Pons (tissue), 1 donor: ENCODE measurements around the gene THSD7A.

Experiments used
- DNase-seq: peaks from one replicate; pipeline ENCODE4 v3.0.0-alpha.2; 2016; ENCODE audit warnings: low spot score

The THSD7A gene

DNA sequence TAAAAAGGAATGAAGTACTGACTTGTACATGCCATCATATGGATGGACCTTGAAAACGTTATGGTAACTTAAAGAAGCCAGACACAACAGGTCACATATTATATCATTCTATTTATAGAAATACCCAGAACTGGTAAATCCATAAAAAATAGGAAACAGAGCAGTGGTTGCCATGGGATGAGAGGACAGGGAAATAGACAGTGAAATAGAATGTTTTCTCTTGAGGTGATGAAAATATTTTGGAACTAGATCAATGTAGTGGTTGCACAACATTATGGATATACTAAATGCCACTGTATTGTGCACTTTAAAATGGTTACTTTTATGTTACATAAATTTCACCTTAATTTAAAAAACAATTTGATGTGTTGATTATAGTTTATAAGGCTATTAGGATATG, 318.5 kb downstream of the THSD7A start:
- no peak for DNase-seq

DNA sequence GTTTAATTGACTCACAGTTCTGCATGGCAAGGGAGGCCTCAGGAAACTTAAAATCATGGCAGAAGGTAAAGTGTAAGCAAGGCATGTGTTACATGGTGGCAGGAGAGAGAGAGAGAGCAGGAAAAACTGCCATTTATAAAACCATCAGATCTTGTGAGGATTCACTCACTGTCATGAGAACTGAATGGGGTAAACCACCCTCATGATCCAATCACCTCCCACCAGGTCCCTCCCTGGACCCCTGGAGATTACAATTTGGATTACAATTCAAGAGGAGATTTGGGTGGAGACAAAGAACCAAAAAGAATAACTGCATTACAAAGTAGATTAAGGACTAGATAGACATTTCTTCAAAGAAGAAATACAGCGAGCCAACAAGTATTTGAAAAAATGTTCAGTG, 324.1 kb downstream of the THSD7A start:
- no peak for DNase-seq

DNA sequence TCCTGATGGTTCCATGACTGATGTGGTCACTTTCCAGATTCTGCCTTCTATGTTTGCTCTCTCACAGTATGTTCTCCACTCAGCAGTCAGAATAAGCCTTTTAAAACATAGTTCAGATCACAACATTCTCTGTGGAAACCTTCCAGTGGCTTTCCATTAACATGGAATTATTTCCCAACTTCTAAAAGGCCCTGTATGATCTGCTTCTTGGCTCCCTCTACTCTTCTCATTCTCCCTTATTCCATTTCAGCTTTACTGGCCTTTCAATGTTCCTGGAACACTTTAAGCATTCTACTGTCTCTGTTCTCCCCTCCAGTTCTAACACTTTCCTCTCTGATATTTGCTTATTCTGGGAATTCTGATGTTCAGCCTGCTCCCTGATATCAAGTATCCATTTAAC, 325.6 kb downstream of the THSD7A start:
- no peak for DNase-seq

DNA sequence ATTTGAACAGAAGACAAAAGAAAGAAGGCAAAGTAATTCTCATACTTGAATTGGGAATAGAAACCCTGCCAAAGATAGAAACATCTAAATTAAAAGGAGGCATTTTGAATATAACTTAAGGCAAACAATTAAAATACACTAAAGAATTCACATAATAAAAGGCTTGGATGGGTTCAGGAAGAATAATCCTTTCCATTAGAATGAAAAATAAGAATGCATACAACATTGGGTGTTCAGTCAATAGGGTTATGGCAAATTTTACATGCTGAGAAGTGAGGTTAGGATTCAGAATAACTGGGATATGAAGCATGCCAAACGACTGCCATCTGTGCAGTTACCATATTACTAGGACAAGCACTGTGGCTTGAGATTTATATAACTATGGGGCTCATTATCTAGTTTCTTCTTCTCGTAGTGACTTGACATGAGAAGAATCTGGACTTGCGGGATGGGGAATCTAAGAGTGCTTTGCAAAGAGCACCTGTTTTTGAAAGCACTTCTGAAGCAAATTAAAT, 326.5 kb downstream of the THSD7A start:
- DNase-seq = no peak

DNA sequence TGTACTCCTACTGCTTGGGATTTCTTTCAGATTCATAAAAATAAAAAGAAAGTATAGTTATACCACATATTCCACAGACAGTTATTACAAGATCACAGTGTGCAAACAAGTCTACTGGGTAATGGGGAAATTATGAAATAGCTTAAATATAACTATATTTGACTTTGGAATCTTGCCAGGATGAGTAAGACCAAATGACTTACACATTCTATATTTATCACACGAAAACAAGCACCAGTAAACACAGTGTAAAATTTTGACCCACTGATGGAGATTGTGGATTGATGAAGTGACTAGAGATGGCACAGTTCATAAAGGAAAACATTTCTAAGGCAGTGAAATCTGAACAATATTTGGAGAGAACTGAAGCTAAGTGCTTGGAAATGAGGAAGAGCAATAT, 339.7 kb downstream of the THSD7A start:
- DNase-seq = no peak

DNA sequence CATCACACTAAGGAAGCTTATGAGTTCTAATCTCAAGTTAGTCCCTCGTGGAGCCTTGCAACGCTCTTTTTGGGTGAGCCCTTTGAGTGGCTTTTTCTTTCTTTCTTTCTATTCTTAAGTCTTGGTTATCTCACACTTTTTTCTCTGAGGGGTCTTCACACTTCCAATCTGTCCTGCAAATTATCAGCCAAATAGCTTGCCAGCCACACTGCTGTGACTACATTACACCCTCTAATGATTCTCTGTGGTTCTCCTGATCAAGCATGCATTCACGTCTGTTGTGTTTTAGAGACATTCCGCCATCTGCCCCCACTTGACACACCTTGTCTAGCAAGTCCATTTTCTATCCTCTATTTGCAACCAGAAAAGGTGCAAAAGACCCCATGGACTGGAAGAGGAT, 340.2 kb downstream of the THSD7A start:
- DNase-seq = no peak

DNA sequence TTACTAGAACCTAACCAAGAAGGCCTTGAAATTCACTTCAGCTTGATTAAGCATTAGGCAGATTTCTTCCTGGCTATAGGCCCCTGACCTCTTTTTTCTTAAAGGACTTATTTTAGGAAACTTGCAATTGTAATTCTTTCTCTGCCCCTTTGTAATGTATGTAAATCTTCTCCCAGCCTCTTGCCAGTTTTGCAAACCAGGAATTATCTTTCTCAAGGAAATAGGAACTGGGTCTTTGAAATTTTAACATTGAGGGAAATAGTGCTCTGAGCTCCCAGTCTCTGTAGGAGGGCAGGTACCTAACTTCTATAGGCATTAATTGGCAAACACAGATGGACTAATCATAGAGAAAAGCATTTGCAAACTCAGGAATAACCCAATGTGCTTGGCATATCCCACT, 342.7 kb downstream of the THSD7A start:
- no peak for DNase-seq

DNA sequence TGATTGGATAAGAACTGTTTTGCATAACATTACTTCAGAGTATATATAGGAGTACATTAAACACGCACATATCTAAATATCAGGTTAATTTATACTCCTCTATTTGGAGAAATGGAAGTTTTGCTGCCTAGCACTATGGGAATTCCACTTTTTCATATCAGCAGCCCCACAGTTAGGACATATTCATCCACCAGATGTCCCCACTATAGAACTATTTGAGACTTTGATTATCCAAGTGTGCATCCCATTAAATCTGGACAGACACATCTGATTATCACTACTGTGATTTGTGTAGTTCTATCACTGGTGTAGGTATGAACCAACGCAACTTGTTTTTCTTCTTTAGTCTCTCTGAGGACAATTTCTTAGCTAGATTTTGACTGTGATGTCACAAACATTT, 345.7 kb downstream of the THSD7A start:
- DNase-seq = no peak

DNA sequence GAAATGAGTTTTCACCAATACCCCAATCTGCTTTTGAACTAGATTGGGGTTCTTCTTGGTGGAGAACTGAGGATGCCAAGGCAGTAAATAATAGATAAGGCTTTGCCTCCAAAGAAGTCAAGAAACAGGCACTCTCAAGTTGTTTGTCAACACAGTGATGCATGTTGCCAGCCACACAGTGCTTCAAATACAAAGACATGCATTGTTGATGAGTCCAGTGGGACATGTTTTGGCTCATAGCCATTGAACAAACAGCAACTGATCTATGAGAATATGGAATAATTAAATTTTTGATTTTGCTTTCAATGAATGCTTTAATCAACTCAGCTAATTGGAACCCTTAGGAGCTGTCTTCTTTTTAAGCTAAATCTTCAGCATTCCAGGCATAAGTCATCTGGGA, 346.4 kb downstream of the THSD7A start:
- DNase-seq = peak; percentile 14

DNA sequence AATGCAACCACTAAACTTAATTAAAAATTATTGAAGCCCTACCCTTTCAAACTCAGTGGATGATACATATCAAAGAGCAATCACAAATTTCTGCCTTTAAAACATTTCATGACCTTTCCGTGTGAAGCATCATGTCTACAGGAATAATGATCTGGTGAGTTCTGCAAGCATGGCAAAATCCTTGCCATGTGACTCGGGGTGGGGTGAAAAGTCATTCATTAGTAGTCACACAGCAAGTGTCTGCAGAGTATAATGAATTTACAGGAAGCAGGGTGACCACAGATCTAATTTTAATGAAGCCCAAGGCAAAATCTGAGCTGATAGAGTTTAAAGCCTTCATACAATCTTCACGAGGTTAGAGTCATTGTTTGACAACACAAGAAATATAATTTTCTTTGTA, 351.9 kb downstream of the THSD7A start:
- DNase-seq = no peak

DNA sequence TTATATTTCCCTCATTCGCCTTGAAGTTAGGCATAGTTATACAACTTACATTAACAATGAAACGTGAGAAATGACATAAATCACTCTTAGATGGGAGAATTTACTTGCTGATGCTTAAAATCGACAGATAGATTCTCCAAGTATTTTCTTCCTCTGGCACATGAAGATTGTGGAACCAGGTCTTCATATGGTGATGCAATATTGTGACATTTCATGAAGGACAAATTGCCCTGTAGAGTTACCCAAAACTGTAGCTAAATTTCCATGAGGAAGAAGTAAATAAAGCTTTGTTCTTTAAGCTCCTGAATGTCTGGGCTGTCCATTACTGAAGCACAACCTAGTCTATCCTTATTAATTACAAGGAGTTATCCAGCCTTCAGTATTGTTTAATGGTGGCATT, 353.1 kb downstream of the THSD7A start:
- no peak for DNase-seq

DNA sequence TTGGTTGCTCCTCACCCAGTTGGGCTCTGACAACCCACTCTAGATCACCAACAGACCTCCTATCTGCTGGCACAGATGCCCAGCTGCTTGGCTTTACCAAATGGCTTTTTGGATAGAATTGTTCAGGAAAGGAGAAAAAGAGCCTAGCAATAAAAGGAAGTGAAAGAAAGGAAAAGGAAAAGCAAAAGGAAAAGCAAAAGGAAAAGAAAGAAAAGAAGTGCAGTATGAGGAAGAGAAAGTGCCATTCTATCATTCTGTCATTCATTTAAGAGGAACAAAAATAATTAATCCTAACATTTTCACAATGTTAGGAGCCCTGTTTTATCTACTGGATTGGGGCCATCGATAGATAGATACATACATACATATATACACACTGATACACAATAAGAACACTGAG, 353.6 kb downstream of the THSD7A start:
- no peak for DNase-seq

DNA sequence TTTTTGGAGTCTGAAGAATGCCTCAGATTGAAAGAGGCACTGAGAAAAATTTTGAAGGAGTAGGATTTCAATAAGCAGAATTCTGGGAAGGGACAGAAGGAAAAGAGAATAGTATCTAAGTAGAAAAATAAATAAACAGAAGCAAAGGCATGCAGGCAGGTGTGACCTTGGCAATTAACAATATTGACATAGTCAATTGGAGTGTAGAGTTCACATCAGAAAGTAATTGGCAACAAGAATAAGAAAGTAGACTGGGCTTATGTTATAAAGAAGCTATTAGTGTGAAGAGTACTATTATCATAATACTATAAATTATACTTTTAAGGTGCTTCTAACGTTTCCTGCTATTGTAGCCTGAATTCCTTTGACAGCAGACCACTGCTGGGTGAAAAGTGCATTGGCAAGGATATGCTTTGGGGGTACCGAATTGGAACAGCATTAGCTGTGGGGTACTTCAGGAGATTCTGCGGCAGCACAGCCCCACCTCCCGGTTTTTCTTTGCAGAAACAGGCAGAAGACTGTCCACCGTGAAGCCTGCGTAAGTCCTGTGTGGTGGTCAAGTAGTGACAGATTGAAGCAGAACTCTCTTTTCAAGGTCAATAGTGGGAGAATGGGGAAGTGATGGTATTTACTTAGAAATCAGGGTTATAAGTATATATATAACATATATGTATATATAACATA, 357.0 kb downstream of the THSD7A start:
- DNase-seq = no peak

DNA sequence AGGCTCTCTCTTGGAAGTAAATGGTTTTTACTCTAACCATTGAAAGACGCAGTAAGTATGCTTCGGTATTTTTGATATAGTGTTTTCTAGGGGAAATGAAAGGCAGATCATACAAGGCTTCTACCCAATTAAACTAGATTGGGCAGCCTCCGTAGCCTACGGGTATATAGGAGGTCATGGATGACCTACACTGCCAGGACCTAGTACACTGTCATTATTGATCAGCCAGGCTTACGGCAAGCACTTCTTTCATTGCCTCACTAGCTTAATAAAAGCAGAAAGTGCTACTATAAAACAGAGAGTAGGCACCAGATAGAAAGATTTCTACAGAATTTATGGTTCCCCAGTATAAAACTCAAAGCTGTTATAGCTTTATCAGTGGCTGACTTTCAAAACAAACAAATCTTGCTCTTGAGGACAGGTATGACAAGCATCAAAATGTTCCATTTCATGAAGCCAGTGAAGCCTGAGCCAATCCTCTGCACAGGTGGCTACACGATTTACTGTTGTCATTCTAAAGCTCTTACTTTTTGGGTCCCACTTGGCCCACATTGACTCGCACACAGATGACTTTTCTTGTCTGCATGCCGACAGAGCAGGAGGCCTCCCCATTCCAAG, 358.1 kb downstream of the THSD7A start:
- DNase-seq = no peak

DNA sequence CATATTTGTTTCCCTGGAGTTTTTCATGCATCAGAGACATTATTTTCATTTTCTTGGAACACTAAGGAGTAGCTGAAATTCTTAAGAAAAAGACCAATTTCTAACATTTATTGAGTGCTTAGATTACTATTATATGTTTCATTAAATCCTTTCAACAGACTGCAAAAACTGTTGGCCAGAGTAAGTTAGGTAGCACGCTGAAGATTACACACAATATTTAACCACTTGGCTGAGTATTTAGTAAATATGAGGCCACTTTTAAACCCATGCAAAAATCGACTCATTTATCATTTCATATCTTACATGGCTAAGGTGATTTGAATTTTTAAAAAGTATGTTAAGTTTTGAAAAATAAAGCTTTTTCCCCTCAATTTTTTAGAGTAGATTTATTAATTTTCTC, 358.8 kb downstream of the THSD7A start:
- no peak for DNase-seq

DNA sequence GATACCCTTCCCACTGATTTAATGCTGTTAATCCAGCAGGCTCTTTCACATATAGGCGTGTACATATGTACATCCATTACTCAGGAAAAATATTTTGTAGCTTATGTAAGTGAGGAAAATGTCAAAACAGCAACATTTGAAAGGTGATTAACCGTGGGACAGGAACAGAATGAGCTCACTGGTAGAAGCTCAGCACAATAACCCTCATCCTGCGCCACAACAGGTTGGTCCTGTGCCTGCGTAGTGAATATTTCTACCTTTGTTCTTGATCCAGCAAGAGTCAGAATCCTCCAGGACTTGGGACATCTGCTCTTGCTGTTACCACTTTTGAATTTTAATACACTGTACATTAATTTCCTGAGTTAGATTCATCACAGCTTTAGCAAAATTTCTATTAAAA, 359.4 kb downstream of the THSD7A start:
- no peak for DNase-seq

DNA sequence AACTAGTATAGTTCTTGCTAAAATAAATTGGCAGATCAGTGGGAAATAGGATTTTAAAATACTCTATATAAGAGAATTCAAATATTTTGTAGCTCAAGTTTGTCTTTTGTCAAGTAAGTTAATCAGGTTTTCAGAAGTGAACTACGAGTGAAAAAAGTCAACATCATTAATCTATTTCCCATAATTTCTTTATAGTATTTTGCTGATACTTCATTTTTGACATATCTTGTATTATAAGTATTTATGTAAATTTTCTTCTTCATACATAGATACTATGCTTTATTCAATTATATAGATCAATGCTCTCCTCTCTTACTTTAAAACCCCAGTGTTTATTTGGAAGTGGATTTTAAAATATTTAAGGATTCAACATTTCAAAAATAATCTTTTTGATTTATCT, 360.7 kb downstream of the THSD7A start:
- DNase-seq = no peak

DNA sequence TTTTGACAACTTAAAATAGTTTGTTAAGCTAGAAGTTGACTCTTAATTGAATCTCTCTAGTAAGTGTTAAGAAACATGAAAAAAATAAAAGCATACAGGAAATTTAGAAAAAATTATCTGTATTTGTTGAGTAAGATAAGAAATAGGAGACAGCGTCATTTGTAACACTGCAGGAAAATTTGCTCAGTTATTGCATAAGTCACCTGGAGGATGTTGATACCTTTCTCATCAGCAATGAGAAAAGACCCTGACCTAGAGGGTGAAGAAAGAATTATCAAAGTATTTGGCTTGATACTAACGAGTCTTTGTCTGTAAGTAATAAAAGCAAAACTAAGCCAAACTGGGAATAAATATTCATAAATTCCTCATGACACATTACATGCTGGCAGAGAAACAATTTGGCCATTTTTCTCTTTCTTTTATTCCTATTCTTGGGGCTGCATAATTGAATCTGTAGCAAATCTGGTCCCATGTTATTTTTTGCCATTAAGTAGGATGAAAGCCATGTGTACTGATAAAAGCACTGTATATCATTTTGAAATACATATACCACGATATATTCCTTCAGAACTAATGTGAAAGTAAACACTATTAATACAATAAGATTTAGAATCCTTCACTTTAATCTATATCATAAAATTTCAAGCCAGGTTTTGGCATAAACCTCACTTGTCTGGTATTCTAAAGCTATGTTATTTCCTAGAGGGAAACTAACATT, 362.8 kb downstream of the THSD7A start:
- no peak for DNase-seq

DNA sequence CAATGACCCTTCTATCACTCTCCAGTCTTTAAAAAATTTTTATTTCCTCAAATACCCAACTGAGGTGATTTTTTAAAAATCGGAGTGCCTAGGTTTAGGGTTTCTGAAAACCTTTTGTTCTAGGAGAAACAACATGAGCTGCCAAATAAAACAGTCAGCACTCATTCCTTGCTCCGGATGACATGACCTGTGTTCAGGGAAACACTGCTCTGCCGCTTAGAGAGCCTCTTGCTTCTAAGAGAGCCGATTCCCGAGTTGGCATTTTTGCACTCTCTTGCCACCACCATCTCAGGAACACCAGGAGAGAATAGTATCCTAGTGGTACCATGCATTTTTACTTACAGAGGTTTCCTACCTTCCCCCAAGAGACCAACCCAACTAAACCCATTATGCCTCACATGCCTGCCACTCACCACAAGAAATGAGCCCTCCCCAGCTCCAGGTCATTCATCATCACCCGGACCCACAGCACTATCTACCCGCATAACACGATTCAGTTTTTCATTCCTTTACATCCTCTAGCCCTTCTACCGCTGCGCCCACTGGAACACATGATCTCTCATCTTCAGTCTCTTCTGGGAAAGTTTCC, 365.4 kb downstream of the THSD7A start:
- no peak for DNase-seq

DNA sequence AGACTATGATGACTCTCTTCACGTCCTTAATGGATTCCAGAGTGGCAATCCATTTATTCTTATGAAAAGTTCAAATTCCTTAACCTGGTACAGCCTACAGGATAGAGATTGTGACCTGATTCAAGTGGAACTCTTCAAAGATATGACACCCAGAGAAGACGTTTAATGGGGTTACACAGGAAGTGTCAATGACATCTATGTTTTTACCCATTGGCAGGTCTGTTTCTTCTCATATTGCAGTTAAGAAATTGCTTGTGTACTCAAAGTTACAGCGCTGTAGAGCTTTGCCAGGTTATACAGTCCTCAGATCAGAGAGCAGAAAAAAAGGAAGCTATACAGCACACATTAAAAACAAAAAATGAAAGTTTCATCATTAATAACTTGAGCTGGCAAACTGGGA, 367.4 kb downstream of the THSD7A start:
- no peak for DNase-seq

DNA sequence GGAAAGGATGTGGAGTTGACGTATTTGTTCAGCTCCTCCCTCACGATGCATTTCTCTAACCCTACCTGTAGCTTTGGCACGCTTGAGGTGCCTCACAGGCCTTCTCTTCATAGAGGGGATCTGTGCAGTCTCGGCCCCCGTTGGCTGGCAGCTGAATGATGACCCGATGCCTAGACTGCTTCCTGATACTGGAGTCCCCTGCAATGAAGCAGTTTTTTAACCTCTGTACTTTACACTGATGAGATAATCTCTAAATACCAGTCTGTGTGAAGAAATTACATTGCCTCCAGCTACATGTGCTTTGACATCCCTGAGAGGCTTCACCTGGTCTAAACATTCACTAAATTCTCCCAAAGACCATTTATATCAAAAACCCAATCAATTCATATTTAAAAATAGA, 370.1 kb downstream of the THSD7A start:
- DNase-seq = no peak

DNA sequence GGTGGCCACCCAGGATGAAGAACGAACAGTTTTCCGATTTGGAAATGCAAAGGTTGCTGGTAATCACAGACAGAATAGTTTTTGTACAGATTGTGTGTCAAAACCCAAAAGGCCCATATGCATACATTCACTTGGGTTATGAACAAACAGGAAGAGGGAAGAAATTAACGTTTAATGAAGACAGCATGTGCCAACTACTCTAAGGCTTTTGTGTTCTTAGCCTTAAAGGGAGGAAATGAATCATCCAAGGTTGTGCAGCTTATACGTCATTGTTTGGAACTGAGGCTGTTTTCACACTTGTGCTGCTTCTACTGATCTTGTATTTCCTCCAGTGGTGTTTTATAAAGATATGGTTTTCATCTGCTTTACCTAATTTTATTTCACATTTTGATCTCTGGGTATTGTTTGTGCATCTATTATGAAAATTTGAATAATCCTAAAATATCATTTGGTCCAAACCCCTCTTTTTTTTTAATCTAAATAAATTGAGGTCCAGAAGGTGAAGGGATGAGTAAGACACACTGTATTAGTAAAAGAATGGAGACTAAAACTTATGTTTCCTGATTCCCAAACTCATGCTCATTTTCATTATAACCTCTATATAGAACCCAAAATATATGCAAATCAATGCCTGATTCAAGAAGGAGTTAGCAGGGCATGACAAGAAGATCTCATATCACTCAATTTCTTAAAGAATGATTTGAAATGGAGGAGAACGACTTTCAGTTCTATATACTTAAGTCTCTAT, 373.1 kb downstream of the THSD7A start:
- DNase-seq = no peak
